ENCODE results near the gene C16orf82.

The C16orf82 gene

GRCh38 chr16:27066668-27067537 is at the start of gene C16orf82:
TSS of gene C16orf82 (plus strand) at chr16:27066927.
- no peak within 1 kb of the TSS for H3K4me3 Mint-ChIP-seq
- H3K27ac Mint-ChIP-seq: no peak within 1 kb of the TSS
- no peaks in the 10 kb centered on the region for H3K36me3 Mint-ChIP-seq
- no peaks in the 10 kb centered on the region for H3K9me3 Mint-ChIP-seq
- H3K4me1 Mint-ChIP-seq: no peaks in the 10 kb centered on the region
- H3K27me3 Mint-ChIP-seq: peaks cover 39% of the 10 kb centered on the region
- ATAC-seq: no peak

- H3K27ac Mint-ChIP-seq: no peak overlapping the region
- peaks cover 15% of the 10 kb centered on the region for H3K9me3 Mint-ChIP-seq
- H3K4me3 Mint-ChIP-seq: no peak overlapping the region
- H3K4me1 Mint-ChIP-seq: no peaks in the 10 kb centered on the region
- no peaks in the 10 kb centered on the region for H3K36me3 Mint-ChIP-seq
- no peak for ATAC-seq
- H3K27me3 Mint-ChIP-seq: peaks cover 1% of the 10 kb centered on the region
Measured at GRCh38 chr16:27020031-27020430, 46.7 kb upstream of the C16orf82 start.

- H3K9me3 Mint-ChIP-seq: peaks cover 12% of the 10 kb centered on the region
- H3K27me3 Mint-ChIP-seq: peaks cover 9% of the 10 kb centered on the region
- H3K27ac Mint-ChIP-seq: no peak overlapping the region
- no peak for ATAC-seq
- H3K36me3 Mint-ChIP-seq: no peaks in the 10 kb centered on the region
- H3K4me1 Mint-ChIP-seq: no peaks in the 10 kb centered on the region
- no peak overlapping the region for H3K4me3 Mint-ChIP-seq
Measured at GRCh38 chr16:27024010-27024409, 42.7 kb upstream of the C16orf82 start.

GRCh38 chr16:27025581-27025980 is 41.1 kb upstream of the C16orf82 start:
- Mint-ChIP-seq H3K27me3 (peaks cover 9% of the 10 kb centered on the region), H3K4me1 (no peaks in the 10 kb centered on the region), H3K36me3 (no peaks in the 10 kb centered on the region), H3K4me3 (no peak overlapping the region), H3K27ac (no peak overlapping the region), H3K9me3 (peaks cover 7% of the 10 kb centered on the region)
- no peak for ATAC-seq

GRCh38 chr16:27027971-27028370 is 38.8 kb upstream of the C16orf82 start:
- no peak for ATAC-seq
- no peaks in the 10 kb centered on the region for H3K36me3 Mint-ChIP-seq
- no peaks in the 10 kb centered on the region for H3K4me1 Mint-ChIP-seq
- peaks cover 9% of the 10 kb centered on the region for H3K27me3 Mint-ChIP-seq
- no peaks in the 10 kb centered on the region for H3K9me3 Mint-ChIP-seq
- no peak overlapping the region for H3K4me3 Mint-ChIP-seq
- H3K27ac Mint-ChIP-seq: no peak overlapping the region

GRCh38 chr16:27028591-27029110 is 38.1 kb upstream of the C16orf82 start:
- Mint-ChIP-seq H3K9me3 (no peaks in the 10 kb centered on the region), H3K36me3 (no peaks in the 10 kb centered on the region), H3K4me1 (no peaks in the 10 kb centered on the region), H3K27ac (no peak overlapping the region), H3K4me3 (no peak overlapping the region), H3K27me3 (peaks cover 9% of the 10 kb centered on the region)
- no peak for ATAC-seq

- Mint-ChIP-seq H3K4me3 (no peak overlapping the region), H3K9me3 (no peaks in the 10 kb centered on the region), H3K4me1 (no peaks in the 10 kb centered on the region), H3K27ac (no peak overlapping the region), H3K36me3 (no peaks in the 10 kb centered on the region), H3K27me3 (peaks cover 9% of the 10 kb centered on the region)
- no peak for ATAC-seq
Measured at GRCh38 chr16:27029525-27029924, 37.2 kb upstream of the C16orf82 start.

- no peak overlapping the region for H3K4me3 Mint-ChIP-seq
- no peak for ATAC-seq
- H3K27ac Mint-ChIP-seq: no peak overlapping the region
- H3K9me3 Mint-ChIP-seq: no peaks in the 10 kb centered on the region
- no peaks in the 10 kb centered on the region for H3K36me3 Mint-ChIP-seq
- H3K4me1 Mint-ChIP-seq: no peaks in the 10 kb centered on the region
- peaks cover 7% of the 10 kb centered on the region for H3K27me3 Mint-ChIP-seq
Measured at GRCh38 chr16:27033281-27033979, 33.3 kb upstream of the C16orf82 start.

GRCh38 chr16:27040732-27041131 is 26.0 kb upstream of the C16orf82 start:
- no peak for ATAC-seq
- H3K36me3 Mint-ChIP-seq: no peaks in the 10 kb centered on the region
- H3K4me1 Mint-ChIP-seq: no peaks in the 10 kb centered on the region
- peaks cover 11% of the 10 kb centered on the region for H3K27me3 Mint-ChIP-seq
- H3K9me3 Mint-ChIP-seq: peaks cover 2% of the 10 kb centered on the region
- H3K27ac Mint-ChIP-seq: no peak overlapping the region
- no peak overlapping the region for H3K4me3 Mint-ChIP-seq

- Mint-ChIP-seq H3K27ac (no peak overlapping the region), H3K4me1 (no peaks in the 10 kb centered on the region), H3K27me3 (no peaks in the 10 kb centered on the region)
Measured at GRCh38 chr16:27046958-27047518, 19.7 kb upstream of the C16orf82 start.

GRCh38 chr16:27048316-27048715 is 18.4 kb upstream of the C16orf82 start:
- ATAC-seq: no peak
- Mint-ChIP-seq H3K27me3 (no peaks in the 10 kb centered on the region), H3K36me3 (no peaks in the 10 kb centered on the region), H3K4me3 (no peak overlapping the region), H3K4me1 (no peaks in the 10 kb centered on the region), H3K27ac (no peak overlapping the region), H3K9me3 (no peaks in the 10 kb centered on the region)

More at GRCh38 chr16:27046958-27047518, 19.7 kb upstream of the C16orf82 start:
- H3K9me3 Mint-ChIP-seq: no peaks in the 10 kb centered on the region
- ATAC-seq: no peak
- H3K4me3 Mint-ChIP-seq: no peak overlapping the region
- H3K36me3 Mint-ChIP-seq: no peaks in the 10 kb centered on the region

- H3K36me3 Mint-ChIP-seq: no peaks in the 10 kb centered on the region
- H3K27me3 Mint-ChIP-seq: no peaks in the 10 kb centered on the region
Measured at GRCh38 chr16:27049117-27049516, 17.6 kb upstream of the C16orf82 start.

GRCh38 chr16:27052007-27052406 is 14.7 kb upstream of the C16orf82 start:
- no peak overlapping the region for H3K4me3 Mint-ChIP-seq
- no peaks in the 10 kb centered on the region for H3K36me3 Mint-ChIP-seq
- no peak overlapping the region for H3K27ac Mint-ChIP-seq
- no peaks in the 10 kb centered on the region for H3K27me3 Mint-ChIP-seq
- H3K9me3 Mint-ChIP-seq: peaks cover 10% of the 10 kb centered on the region
- no peak for ATAC-seq
- H3K4me1 Mint-ChIP-seq: no peaks in the 10 kb centered on the region

More at GRCh38 chr16:27049117-27049516, 17.6 kb upstream of the C16orf82 start:
- H3K4me1 Mint-ChIP-seq: no peaks in the 10 kb centered on the region
- H3K4me3 Mint-ChIP-seq: no peak overlapping the region
- no peaks in the 10 kb centered on the region for H3K9me3 Mint-ChIP-seq
- H3K27ac Mint-ChIP-seq: no peak overlapping the region
- no peak for ATAC-seq

- no peak overlapping the region for H3K4me3 Mint-ChIP-seq
- H3K4me1 Mint-ChIP-seq: no peaks in the 10 kb centered on the region
- H3K9me3 Mint-ChIP-seq: peaks cover 10% of the 10 kb centered on the region
- H3K27me3 Mint-ChIP-seq: peaks cover 5% of the 10 kb centered on the region
- H3K27ac Mint-ChIP-seq: no peak overlapping the region
- no peak for ATAC-seq
- no peaks in the 10 kb centered on the region for H3K36me3 Mint-ChIP-seq
Measured at GRCh38 chr16:27053996-27054395, 12.7 kb upstream of the C16orf82 start.

GRCh38 chr16:27058299-27058698 is 8.4 kb upstream of the C16orf82 start:
- Mint-ChIP-seq H3K9me3 (peaks cover 10% of the 10 kb centered on the region), H3K4me1 (no peaks in the 10 kb centered on the region), H3K4me3 (no peak overlapping the region), H3K36me3 (no peaks in the 10 kb centered on the region), H3K27ac (no peak overlapping the region), H3K27me3 (peaks cover 41% of the 10 kb centered on the region)
- no peak for ATAC-seq
